Colonic mucosa (tissue), 4 donors: Measurements from ENCODE around the gene UBE3A. TPM values are rescaled to one million over a fixed set of nuclear protein-coding genes. Genes with fewer than 3 reads are reported as not detected.

Source experiments
- DNase-seq: peaks from one replicate; pipeline ENCODE4 v3.0.0-alpha.2; 2020
- H3K27ac ChIP-seq: fragments of 200-600 bp; one replicate; pipeline ENCODE4 v1.8.0; 2021
- H3K27me3 ChIP-seq: fragments of 200-600 bp; one replicate; pipeline ENCODE4 v1.8.0; 2021
- H3K36me3 ChIP-seq: fragments of 200-600 bp; one replicate; pipeline ENCODE4 v1.8.0; 2021
- H3K4me1 ChIP-seq: fragments of 200-600 bp; one replicate; pipeline ENCODE4 v1.8.0; 2021; ENCODE audit warnings: mild to moderate bottlenecking
- H3K4me3 ChIP-seq: fragments of 200-600 bp; one replicate; pipeline ENCODE4 v1.8.0; 2021
- H3K9ac ChIP-seq, 2 donors: one replicate each; pipeline ENCODE4 v1.7.0; 2013; ENCODE audit warnings: control low read depth in 2 of 2, low read depth in 2 of 2, low read length in 2 of 2
- H3K9me3 ChIP-seq: fragments of 200-600 bp; one replicate; pipeline ENCODE4 v1.8.0; 2021
- intact Hi-C: fragments of 100-400 bp; cut with DNase I; formaldehyde crosslinking; loops from one replicate; pipeline ENCODE4 v1.14.1; 2022
- total RNA-seq, 2 donors: library from RNA; stranded (reverse); fragmentation: NEBNext Ultra II Directional in 1 of 2; extraction: Animal tissue kit (Norgen Biotek cat#: 25700) in 1 of 2; gene quantifications; one replicate each; pipeline ENCODE4 v1.2.1, GENCODE V29; 2021
- TF ChIP-seq, protein P1 (sequence below): fragments of 200-600 bp; IDR thresholded peaks from one replicate; pipeline ENCODE4 v1.8.0; 2022; ENCODE audit warnings: antibody characterized with exemption, mild to moderate bottlenecking
- donor health status: healthy.
- donor health status: DM: no; HTN: no; CAD: no.
- donor health status: DM: no; HTN: no; CAD: no.

The UBE3A gene
- total RNA-seq, 2 donors from 2014 or later, result 83.9 to 92.2 TPM

DNA sequence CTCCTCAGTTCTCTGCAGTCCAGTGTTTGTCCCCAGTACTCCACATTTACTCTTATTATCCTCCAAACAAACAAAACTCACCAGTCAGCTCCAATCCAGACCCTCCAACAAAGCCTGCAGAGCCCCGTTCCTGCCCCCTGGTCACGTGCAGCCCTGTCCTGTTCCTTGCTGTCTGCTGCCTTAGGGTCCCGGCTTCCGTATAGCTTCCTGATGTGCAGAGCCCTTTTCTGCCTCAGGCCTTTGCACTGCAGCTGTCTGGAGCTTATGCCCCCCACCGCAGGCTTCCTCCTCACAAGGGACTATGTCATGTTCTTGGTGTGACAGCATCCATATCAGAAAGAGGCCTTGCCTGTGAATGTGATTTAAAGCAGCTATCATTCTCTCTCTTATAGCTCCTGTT is 39.0 kb upstream of the UBE3A start:
- Histone ChIP-seq H3K27ac (no peak overlapping the region), H3K9ac (no peak overlapping the region), H3K4me3 (no peak overlapping the region), H3K4me1 (no peaks in the 10 kb centered on the region), H3K9me3 (no peaks in the 10 kb centered on the region), H3K27me3 (no peaks in the 10 kb centered on the region), H3K36me3 (no peaks in the 10 kb centered on the region)
- intact Hi-C loops, result no loop called here
- TF ChIP-seq, protein P1, sequence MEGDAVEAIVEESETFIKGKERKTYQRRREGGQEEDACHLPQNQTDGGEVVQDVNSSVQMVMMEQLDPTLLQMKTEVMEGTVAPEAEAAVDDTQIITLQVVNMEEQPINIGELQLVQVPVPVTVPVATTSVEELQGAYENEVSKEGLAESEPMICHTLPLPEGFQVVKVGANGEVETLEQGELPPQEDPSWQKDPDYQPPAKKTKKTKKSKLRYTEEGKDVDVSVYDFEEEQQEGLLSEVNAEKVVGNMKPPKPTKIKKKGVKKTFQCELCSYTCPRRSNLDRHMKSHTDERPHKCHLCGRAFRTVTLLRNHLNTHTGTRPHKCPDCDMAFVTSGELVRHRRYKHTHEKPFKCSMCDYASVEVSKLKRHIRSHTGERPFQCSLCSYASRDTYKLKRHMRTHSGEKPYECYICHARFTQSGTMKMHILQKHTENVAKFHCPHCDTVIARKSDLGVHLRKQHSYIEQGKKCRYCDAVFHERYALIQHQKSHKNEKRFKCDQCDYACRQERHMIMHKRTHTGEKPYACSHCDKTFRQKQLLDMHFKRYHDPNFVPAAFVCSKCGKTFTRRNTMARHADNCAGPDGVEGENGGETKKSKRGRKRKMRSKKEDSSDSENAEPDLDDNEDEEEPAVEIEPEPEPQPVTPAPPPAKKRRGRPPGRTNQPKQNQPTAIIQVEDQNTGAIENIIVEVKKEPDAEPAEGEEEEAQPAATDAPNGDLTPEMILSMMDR, result no peak
- DNase-seq, result no peak

GRCh38 chr15:25474251-25474650 is 35.4 kb upstream of the UBE3A start:
- no peak for DNase-seq
- no peak overlapping the region for H3K27ac ChIP-seq
- TF ChIP-seq, protein P1, result no peak
- no peak overlapping the region for H3K4me3 ChIP-seq
- no peak overlapping the region for H3K9ac ChIP-seq
- no peaks in the 10 kb centered on the region for H3K36me3 ChIP-seq
- no peaks in the 10 kb centered on the region for H3K9me3 ChIP-seq
- H3K4me1 ChIP-seq, result no peaks in the 10 kb centered on the region
- intact Hi-C loops, result no loop called here
- no peaks in the 10 kb centered on the region for H3K27me3 ChIP-seq

- Histone ChIP-seq H3K9me3 (no peaks in the 10 kb centered on the region), H3K27me3 (no peaks in the 10 kb centered on the region), H3K36me3 (no peaks in the 10 kb centered on the region), H3K4me3 (no peak overlapping the region), H3K27ac (no peak overlapping the region), H3K4me1 (no peaks in the 10 kb centered on the region), H3K9ac (no peak overlapping the region)
- DNase-seq, result no peak
- TF ChIP-seq, protein P1, result no peak
- intact Hi-C loops, result no loop called here
Observed at GRCh38 chr15:25470230-25470629, 31.4 kb upstream of the UBE3A start.

GRCh38 chr15:25469377-25469776 is 30.6 kb upstream of the UBE3A start:
- TF ChIP-seq, protein P1, result no peak
- intact Hi-C loops, result no loop called here
- no peaks in the 10 kb centered on the region for H3K27me3 ChIP-seq
- H3K36me3 ChIP-seq, result no peaks in the 10 kb centered on the region
- no peak overlapping the region for H3K27ac ChIP-seq
- no peaks in the 10 kb centered on the region for H3K4me1 ChIP-seq
- no peak overlapping the region for H3K4me3 ChIP-seq
- no peaks in the 10 kb centered on the region for H3K9me3 ChIP-seq
- no peak overlapping the region for H3K9ac ChIP-seq
- DNase-seq, result no peak

DNA sequence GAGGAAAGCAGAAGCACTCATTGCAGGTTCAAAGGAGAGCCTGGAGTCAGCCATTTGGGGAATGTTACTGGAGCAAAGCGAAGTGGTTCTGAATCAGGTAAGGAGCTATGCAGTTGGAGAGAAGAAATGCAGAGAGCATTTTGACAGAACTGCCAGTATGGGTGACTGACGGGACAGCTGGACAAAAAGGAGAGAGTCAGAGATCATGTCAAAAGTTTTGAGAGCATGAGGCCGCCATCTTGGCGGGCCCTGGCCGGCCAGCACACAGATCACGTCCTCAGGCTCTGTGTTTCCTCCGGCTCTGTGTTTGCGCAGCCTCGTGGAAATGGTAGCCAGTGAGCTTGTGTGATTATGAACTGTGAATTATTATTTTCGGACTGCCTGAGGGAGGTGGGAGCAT is 29.8 kb upstream of the UBE3A start:
- H3K4me1 ChIP-seq, result no peaks in the 10 kb centered on the region
- no peak overlapping the region for H3K27ac ChIP-seq
- no peak for DNase-seq
- H3K9me3 ChIP-seq, result no peaks in the 10 kb centered on the region
- no peak overlapping the region for H3K4me3 ChIP-seq
- intact Hi-C loops, result no loop called here
- H3K36me3 ChIP-seq, result no peaks in the 10 kb centered on the region
- no peak overlapping the region for H3K9ac ChIP-seq
- H3K27me3 ChIP-seq, result no peaks in the 10 kb centered on the region
- TF ChIP-seq, protein P1, result no peak

- DNase-seq, result no peak
- intact Hi-C loops, result no loop called here
Observed at GRCh38 chr15:25465835-25466234, 27.0 kb upstream of the UBE3A start.

More at GRCh38 chr15:25465835-25466234, 27.0 kb upstream of the UBE3A start:
- no peaks in the 10 kb centered on the region for H3K27me3 ChIP-seq
- H3K9me3 ChIP-seq, result peaks cover 4% of the 10 kb centered on the region
- H3K9ac ChIP-seq, result no peak overlapping the region
- H3K4me1 ChIP-seq, result no peaks in the 10 kb centered on the region
- no peak overlapping the region for H3K4me3 ChIP-seq
- H3K27ac ChIP-seq, result no peak overlapping the region
- no peaks in the 10 kb centered on the region for H3K36me3 ChIP-seq
- TF ChIP-seq, protein P1, result no peak
